Measurements from ENCODE around the gene PEX14. TPM values are rescaled to one million over a fixed set of nuclear protein-coding genes. Genes with fewer than 3 reads are reported as not detected.
"Not testable (repeated sequence)": the region's sequence is repeated elsewhere in the genome, so short reads cannot be mapped to it uniquely, and the experiment has no call there.

PEX14 gene
- total RNA-seq, 4 donors from 2014 or later = 10.6 to 19.6 (median 13.9) TPM

DNA sequence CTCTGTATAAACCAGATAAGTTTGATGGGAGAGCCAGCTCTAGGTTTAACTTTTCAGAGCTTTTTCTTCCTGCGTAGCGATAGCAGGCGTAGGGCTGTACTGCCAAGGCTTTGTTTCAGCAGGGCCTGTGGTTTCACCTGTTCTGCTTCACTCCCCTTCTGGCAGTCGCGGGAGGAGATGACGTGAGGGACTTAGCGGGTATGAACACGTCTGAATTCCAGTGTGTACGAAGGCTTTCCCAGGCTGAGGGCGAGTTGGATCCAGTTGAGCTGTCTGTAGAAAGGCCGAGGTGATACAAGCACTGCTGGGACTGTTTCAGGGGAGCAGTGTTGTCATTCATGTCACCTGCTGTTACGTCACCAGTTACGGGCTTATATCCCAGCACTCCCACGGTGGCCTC is 21.2 kb downstream of the PEX14 start:
- no peak for TF ChIP-seq CTCF (IDR thresholded peaks at IDR 0.05)
- ATAC-seq (ENCODE audit: low FRiP score) (no peak), DNase-seq (ENCODE audit: low spot score) (no peak)

GRCh38 chr1:10497109-10497508 is 22.4 kb downstream of the PEX14 start:
- no peak for DNase-seq (ENCODE audit: low spot score)
- ATAC-seq (ENCODE audit: low FRiP score) = no peak
- no peak for TF ChIP-seq CTCF (IDR thresholded peaks at IDR 0.05)

DNA sequence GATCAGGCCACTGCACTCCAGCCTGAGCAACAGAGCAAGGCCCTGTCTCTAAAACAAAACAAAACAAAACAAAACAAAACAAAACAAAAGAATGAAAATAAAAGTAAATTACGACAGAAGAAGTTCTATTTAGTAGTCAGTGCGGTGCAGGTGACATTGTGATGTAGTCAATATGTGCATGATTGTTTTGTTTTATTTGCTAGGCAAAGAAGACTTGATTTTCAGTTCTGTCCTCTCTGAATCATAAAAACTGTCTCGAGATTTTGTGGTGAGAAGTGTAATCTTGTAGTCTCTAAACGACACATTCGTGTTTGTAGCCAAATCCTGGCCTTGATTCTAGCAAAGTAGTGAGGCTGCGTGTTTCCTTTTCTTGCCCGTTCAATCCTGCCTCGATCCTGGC is 23.5 kb downstream of the PEX14 start:
- ATAC-seq (ENCODE audit: low FRiP score) = no peak
- no peak for DNase-seq (ENCODE audit: low spot score)
- no peak for TF ChIP-seq CTCF (IDR thresholded peaks at IDR 0.05)

DNA sequence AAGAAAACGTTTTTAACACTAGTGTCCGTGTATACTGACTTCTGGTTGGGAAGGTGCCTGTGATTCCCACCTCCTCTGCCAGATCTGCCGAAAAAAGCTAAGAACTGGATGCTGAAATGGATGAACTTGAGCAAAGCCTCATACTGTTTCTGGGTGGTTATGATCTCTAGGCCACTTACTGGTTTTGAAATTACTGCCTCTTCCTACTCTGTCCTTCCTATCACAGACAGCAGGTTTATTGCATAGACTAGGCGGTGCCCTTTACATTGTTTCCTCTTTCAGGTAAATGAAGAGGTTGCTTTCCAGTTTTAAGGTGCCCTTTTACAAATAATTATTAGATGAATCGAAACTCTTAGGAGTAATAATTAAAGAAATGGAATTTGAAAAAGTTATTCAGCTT is 27.5 kb downstream of the PEX14 start:
- no peak for TF ChIP-seq CTCF (IDR thresholded peaks at IDR 0.05)
- DNase-seq (ENCODE audit: low spot score) (no peak), ATAC-seq (ENCODE audit: low FRiP score) (no peak)

DNA sequence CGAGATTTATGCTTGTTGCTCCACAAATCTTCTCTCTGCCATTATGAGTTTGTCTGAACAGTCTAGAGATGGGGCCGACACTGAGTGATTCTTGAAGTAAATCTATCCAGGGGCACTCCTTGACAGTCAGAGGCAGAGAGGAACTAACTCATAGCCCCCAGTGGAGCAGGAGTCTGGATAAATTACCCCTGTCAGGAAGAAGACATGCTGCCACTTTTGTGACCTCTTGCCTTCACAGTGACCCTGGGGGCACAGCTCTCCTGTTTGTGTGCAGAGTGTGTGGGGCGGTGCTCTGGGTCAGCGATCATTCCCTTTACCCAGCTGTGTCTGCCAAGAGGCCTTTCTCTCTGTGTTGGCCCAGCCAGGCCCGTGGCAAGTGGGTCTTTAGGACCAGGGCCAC is 29.5 kb downstream of the PEX14 start:
- no peak for DNase-seq (ENCODE audit: low spot score)
- no peak for ATAC-seq (ENCODE audit: low FRiP score)
- TF ChIP-seq CTCF (IDR thresholded peaks at IDR 0.05) = no peak

DNA sequence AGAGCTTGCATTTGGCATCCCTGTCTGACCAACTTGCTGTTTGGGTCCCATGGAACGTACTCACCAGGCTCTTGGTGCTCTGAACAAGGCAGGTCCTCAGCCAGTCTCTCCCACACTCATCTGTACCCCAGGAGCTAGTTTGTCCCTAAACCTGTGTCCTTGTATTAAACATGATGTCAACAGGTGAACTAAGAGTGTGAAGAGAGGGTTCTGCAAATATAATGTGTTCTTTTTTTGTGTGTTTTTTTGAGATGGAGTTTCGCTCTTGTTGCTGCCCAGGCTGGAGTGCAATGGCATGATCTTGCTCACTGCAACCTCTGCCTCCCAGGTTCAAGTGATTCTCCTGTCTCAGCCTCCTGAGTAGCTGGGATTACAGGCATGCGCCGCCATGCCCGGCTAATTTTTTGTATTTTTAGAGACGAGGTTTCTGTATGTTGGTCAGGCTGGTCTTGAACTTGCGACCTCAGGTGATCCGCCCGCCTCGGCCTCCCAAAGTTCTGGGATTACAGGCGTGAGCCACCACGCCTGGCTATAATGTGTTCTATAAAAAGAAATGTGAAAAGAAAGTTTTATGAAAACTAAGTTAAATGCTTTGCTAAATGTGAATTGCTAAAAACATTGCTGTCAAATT is 31.4 kb downstream of the PEX14 start:
- DNase-seq (ENCODE audit: low spot score); ATAC-seq (ENCODE audit: low FRiP score): not testable (repeated sequence)

DNA sequence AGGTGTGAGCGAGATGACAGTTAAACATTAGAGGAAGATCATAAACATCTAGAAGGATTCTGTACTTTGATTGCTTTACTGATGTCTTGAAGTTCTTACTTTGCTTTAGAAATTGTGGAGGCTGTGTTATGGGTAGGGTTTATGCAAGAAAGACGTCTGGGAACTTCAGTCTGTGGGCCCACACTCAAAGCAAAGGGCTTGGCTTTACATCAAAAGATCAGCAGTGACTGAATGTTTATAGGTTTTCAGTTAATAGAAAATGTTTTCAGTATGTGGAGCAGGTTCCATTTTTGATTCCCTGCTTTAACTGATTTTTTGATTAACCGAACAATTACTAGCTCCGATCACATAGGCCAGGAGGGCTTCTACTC is 31.9 kb downstream of the PEX14 start:
- no peak for TF ChIP-seq CTCF (IDR thresholded peaks at IDR 0.05)
- ATAC-seq (ENCODE audit: low FRiP score) (no peak), DNase-seq (ENCODE audit: low spot score) (no peak)

Data from omental fat pad (tissue), 4 donors.